Activated naive CD4-positive, alpha-beta T cell treated with Interleukin-2 at 50 U/mL for 16 hours (primary cell): ENCODE measurements around the gene SLC9A9.

Experiments
- DNase-seq: peaks from one replicate; pipeline ENCODE4 v3.0.0-alpha.2; 2020

SLC9A9 gene

GRCh38 chr3:143486611-143487010, 361.7 kb downstream of the SLC9A9 start:
- DNase-seq = no peak

GRCh38 chr3:143484846-143485512, 363.3 kb downstream of the SLC9A9 start:
- DNase-seq = no peak

GRCh38 chr3:143483214-143483613, 365.1 kb downstream of the SLC9A9 start:
- no peak for DNase-seq

DNA sequence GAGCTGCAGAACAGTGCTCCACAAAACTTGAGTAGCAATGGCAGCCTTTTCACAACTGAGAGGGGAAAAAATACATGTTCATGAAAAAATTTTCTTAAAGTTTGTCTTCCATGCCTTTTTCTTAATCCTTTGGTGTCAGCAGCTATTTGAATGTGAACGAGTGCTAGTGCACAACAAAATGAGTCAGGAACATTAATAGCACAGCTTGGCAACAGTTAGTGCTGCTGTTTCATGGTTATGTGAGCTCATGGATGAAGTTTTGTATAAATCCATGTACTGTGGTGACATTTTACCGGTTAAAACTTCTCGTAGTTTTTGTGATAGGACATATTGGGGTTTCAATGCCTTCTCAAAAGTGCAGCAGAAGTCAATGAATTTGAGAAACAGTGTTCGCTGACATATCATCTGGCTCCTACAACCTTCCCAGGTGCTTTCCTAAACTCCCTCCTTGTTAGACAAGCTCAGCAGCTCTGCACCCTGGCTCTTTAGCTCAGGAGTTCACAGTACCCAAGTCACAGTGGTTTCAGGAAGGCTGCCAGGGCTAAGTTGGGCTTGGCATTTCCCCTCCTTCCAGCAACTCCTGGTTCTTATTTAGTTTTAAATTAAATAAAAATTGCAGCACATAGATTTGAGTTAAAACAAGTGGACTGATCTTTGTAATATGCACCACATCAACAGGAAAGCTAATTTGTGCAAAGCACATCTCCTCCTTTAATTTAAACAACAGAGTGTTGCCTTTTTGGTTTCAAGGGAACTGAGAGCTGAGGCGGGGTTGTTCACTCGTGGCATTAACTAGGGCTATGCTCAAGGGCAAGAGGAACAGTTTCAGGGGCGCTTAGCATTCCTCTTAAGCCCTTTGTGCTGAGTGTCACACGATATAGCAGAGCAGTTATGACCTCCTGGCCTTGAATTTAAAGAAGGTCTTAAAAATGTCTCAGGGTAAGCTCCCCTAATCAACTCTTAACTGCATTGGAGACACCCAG, 365.9 kb downstream of the SLC9A9 start:
- no peak for DNase-seq

- no peak for DNase-seq
Observed at GRCh38 chr3:143480344-143480743, 367.9 kb downstream of the SLC9A9 start.

- no peak for DNase-seq
Observed at GRCh38 chr3:143479727-143480126, 368.5 kb downstream of the SLC9A9 start.

- DNase-seq = no peak
Observed at GRCh38 chr3:143478115-143478693, 370.1 kb downstream of the SLC9A9 start.

DNA sequence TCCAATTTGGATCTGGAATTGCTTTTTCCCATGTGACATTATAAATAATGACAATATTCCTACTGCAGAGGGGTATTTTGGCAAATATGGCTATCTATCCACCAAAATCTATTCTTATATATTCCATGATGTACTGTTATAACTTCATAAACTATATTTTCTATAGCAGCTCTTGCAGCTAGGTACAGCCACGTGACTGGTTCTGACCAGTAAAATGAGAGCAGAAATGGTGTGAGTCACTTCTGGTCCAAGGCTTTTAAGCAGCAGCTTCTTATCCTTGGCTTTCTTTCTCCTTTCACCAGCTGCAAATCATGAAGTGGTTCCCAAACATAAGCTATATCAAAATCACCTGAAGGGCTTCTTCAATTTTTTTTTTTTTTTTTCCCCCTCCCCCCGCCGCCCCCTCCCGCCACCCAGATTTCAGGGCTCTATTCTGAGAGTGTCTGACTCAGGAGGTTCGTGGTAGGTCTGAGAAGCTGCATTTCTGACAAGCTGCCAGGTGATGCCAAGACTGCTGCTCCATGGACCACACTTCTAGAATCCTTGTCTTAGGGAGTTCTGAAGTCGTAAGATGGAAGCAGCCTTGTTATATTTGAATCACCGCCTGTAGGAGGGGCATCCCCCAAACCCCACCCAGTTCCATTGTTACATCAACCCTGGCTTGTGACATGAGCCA, 371.2 kb downstream of the SLC9A9 start:
- no peak for DNase-seq

GRCh38 chr3:143475981-143476380, 372.3 kb downstream of the SLC9A9 start:
- no peak for DNase-seq

- no peak for DNase-seq
Observed at GRCh38 chr3:143472731-143473523, 375.3 kb downstream of the SLC9A9 start.

DNA sequence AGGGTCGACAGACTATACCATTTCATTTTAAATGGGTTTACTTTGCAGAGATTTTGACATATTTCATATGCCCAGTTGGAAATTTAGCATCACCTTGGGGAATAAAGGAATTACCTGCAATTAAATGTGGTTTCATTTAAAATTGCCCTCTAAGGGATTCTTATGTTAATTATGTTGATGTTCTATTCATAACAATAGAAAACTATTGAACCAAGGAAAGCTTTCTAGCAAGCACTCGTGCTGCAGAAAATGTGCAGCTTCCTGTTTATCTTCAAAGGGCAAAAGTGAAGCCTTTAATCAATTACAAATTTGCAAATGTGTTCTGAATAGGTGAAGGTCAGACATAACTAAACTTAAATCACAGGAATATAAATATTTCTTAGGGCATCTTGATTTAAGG, 376.6 kb downstream of the SLC9A9 start:
- no peak for DNase-seq

- no peak for DNase-seq
Observed at GRCh38 chr3:143469159-143469558, 379.1 kb downstream of the SLC9A9 start.

- no peak for DNase-seq
Observed at GRCh38 chr3:143465666-143466065, 382.6 kb downstream of the SLC9A9 start.

GRCh38 chr3:143464850-143465249, 383.4 kb downstream of the SLC9A9 start:
- DNase-seq = no peak

DNA sequence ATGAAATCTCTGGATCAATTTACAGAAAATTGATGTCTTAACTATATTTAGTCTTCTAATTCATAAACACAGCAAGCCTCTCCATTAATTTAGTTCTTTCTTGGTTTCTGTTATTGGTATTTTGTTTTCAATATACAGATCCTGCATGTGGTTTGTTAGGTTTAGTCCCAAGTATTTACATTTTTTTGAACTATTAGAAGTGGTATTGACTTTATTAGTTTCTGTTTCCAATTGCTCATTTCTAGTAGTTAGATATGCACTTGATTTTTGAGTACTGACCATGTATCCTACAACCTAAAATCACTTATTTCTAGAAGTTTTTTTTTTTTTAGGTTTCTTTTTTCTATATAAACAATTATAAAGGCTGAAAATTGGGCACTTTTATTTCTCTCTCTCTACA, 392.8 kb downstream of the SLC9A9 start:
- DNase-seq = no peak

GRCh38 chr3:143450632-143451031, 397.6 kb downstream of the SLC9A9 start:
- DNase-seq = no peak

GRCh38 chr3:143447491-143447890, 400.8 kb downstream of the SLC9A9 start:
- DNase-seq = no peak

- DNase-seq = no peak
Observed at GRCh38 chr3:143445118-143445517, 403.1 kb downstream of the SLC9A9 start.

- peak; percentile 29 for DNase-seq
Observed at GRCh38 chr3:143443851-143444331, 404.4 kb downstream of the SLC9A9 start.

DNA sequence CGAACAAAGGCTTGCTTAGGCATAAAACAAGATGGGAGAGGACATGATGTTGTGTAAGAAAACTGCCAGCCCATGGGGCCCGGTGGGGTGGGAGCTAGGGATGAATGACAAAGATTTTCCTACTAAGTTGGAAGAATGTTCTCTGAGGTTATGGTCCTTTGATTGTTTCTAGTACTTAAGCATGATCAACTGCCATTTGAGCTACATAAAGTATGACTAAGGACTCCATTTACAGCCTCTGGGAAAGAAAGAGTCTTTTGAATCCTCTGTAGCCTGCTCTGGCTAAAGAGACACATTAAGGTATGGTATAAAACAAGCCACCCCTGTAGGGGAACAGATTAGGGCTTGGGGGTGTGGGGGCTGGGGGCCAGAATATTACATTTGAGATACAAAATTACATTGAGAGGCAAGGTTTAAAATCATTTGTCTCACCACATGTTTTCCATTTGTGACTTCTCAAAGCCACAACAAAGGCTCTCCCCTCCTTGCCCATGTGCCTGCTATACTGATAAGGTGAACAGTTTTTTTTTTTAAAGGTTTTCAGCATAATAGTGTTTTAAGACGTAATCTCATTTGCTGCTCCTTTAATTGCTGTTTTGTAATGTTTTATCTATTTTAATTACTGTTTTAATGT, 405.3 kb downstream of the SLC9A9 start:
- no peak for DNase-seq

GRCh38 chr3:143441516-143442171, 406.6 kb downstream of the SLC9A9 start:
- DNase-seq = no peak
